OCI-LY7 (cell line): ENCODE data around the gene NAPB.
A peak's percentile ranks its signal among the peaks of the same experiment; 100 is the strongest.

Experiments
- CTCF ChIP-seq: fragments of 200-600 bp; sonication (generic); conservative IDR thresholded peaks from 2 replicates; pipeline ENCODE4 v1.5.1; 2014; ENCODE audit warnings: mild to moderate bottlenecking, antibody characterized with exemption, low read length, moderate library complexity, mixed read lengths
- EZH2phosphoT487 ChIP-seq: fragments of 200-600 bp; sonication (generic); IDR thresholded peaks from 2 replicates; pipeline ENCODE4 v1.6.1; 2018; ENCODE audit warnings: low read depth, borderline replicate concordance, mild to moderate bottlenecking, mixed run types, antibody characterized with exemption, low read length, moderate library complexity, mixed read lengths

- TF ChIP-seq CTCF: peak; percentile 80
- TF ChIP-seq EZH2phosphoT487: no peak
Measured at GRCh38 chr20:23349338-23350195, 71.7 kb downstream of the NAPB start.
